Testis (tissue), 2 donors: ENCODE data around the gene C8G.

Experiments
- POLR2A ChIP-seq: fragments of 450-650 bp; IDR thresholded peaks from one replicate; pipeline ENCODE4 v1.6.1; 2017; ENCODE audit warnings: antibody characterized with exemption, mild to moderate bottlenecking, moderate library complexity
- TF ChIP-seq, protein P1 (sequence below), 3 experiments: fragments of 450-650 bp in 2 of 3; fragments of 200-600 bp in 1 of 3; sonication (generic) in 1 of 3; IDR thresholded peaks; one replicate each; pipeline ENCODE4 v1.5.1; 2016 to 2019; ENCODE audit warnings: antibody characterized with exemption in 3 of 3, mild to moderate bottlenecking in 2 of 3, moderate library complexity in 1 of 3

DNA sequence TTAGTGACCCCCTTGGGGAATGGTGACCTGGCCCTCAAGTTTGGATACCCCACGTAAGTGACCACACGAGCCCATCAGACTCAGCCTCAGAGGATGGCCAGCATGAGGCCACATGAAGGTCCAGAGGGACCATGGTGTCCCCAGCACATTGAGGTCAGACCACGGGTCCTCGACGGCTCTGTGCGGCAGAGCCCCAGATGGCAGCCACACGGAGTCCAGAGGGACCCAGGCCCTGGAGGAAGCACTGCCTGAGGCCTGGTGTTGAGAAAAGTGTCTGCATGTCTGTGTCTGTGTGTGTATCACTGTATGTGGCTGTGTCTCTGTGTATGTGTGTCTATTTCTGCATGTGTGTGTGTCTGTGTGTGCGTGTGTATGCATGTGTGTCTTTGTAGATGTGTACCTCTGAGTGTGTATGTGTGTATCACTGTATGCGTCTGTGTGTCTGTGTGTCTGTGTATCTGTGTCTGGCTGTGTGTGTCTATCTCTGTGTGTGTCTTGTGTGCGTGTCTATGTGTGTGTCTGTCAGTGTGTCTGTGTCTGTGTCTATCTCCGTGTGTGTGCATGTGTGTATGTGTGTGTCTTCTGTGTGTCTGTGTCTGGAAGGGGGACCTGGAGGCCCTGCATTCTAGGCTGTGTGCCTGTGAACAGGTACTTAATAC is 38.7 kb downstream of the C8G start:
- TF ChIP-seq, protein P1, sequence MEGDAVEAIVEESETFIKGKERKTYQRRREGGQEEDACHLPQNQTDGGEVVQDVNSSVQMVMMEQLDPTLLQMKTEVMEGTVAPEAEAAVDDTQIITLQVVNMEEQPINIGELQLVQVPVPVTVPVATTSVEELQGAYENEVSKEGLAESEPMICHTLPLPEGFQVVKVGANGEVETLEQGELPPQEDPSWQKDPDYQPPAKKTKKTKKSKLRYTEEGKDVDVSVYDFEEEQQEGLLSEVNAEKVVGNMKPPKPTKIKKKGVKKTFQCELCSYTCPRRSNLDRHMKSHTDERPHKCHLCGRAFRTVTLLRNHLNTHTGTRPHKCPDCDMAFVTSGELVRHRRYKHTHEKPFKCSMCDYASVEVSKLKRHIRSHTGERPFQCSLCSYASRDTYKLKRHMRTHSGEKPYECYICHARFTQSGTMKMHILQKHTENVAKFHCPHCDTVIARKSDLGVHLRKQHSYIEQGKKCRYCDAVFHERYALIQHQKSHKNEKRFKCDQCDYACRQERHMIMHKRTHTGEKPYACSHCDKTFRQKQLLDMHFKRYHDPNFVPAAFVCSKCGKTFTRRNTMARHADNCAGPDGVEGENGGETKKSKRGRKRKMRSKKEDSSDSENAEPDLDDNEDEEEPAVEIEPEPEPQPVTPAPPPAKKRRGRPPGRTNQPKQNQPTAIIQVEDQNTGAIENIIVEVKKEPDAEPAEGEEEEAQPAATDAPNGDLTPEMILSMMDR (IDR thresholded peaks at IDR 0.05) = no peak
- no peak for TF ChIP-seq POLR2A
